RWPE2 (cell line): Measurements from ENCODE around the gene ZNF521.

Experiments used
- ATAC-seq: fragments of 200-7000 bp; cut with Tn5 transposase; 3 replicates; pipeline ENCODE4 v1.9.1; 2021; ENCODE audit warnings: low read depth
- DNase-seq: peaks from one replicate; pipeline ENCODE4 v3.0.0-alpha.2; 2020; ENCODE audit warnings: low spot score
- H3K27ac ChIP-seq: fragments of 450-650 bp; 2 replicates; pipeline ENCODE4 v1.5.1; 2017; ENCODE audit warnings: mild to moderate bottlenecking; ENCODE audit not compliant: poor library complexity, severe bottlenecking
- H3K27me3 ChIP-seq: fragments of 250-450 bp; sonication (Bioruptor Pico); 2 replicates; pipeline ENCODE4 v1.5.1; 2021; ENCODE audit warnings: mild to moderate bottlenecking, moderate library complexity; ENCODE audit not compliant: insufficient read depth, poor library complexity, severe bottlenecking
- H3K36me3 ChIP-seq: fragments of 250-450 bp; sonication (Bioruptor Pico); 2 replicates; pipeline ENCODE4 v1.5.1; 2020; ENCODE audit warnings: low read depth, mild to moderate bottlenecking, moderate library complexity
- H3K4me1 ChIP-seq: fragments of 250-450 bp; sonication (Bioruptor Pico); 2 replicates; pipeline ENCODE4 v1.5.1; 2021; ENCODE audit warnings: mild to moderate bottlenecking, moderate library complexity; ENCODE audit not compliant: insufficient read depth, poor library complexity, severe bottlenecking
- H3K4me3 ChIP-seq: fragments of 250-450 bp; sonication (Bioruptor Pico); 2 replicates; pipeline ENCODE4 v1.5.1; 2021; ENCODE audit warnings: mild to moderate bottlenecking, moderate library complexity; ENCODE audit not compliant: severe bottlenecking
- H3K9me3 ChIP-seq: fragments of 250-450 bp; sonication (Bioruptor Pico); 2 replicates; pipeline ENCODE4 v1.5.1; 2021; ENCODE audit warnings: mild to moderate bottlenecking, moderate library complexity; ENCODE audit not compliant: severe bottlenecking
- CTCF ChIP-seq: fragments of 450-650 bp; IDR thresholded peaks from one replicate; pipeline ENCODE4 v1.5.1; 2017; ENCODE audit warnings: mild to moderate bottlenecking, moderate library complexity; ENCODE audit not compliant: poor library complexity, severe bottlenecking

The ZNF521 gene

GRCh38 chr18:25349131-25349925 is 2.6 kb downstream of the ZNF521 start:
- Histone ChIP-seq H3K4me3 (no peak overlapping the region), H3K4me1 (no peaks in the 10 kb centered on the region), H3K36me3 (no peaks in the 10 kb centered on the region), H3K27ac (no peak overlapping the region), H3K9me3 (no peaks in the 10 kb centered on the region), H3K27me3 (peaks cover 90% of the 10 kb centered on the region)
- TF ChIP-seq CTCF, result no peak
- no peak for ATAC-seq
- DNase-seq, result no peak

- H3K4me1 ChIP-seq, result no peaks in the 10 kb centered on the region
- ATAC-seq, result no peak
- H3K9me3 ChIP-seq, result no peaks in the 10 kb centered on the region
- H3K4me3 ChIP-seq, result no peak overlapping the region
- no peak for TF ChIP-seq CTCF
- DNase-seq, result no peak
- H3K27me3 ChIP-seq, result peaks cover 88% of the 10 kb centered on the region
- H3K27ac ChIP-seq, result no peak overlapping the region
- H3K36me3 ChIP-seq, result no peaks in the 10 kb centered on the region
Observed at GRCh38 chr18:25348386-25349130, 3.4 kb downstream of the ZNF521 start.

DNA sequence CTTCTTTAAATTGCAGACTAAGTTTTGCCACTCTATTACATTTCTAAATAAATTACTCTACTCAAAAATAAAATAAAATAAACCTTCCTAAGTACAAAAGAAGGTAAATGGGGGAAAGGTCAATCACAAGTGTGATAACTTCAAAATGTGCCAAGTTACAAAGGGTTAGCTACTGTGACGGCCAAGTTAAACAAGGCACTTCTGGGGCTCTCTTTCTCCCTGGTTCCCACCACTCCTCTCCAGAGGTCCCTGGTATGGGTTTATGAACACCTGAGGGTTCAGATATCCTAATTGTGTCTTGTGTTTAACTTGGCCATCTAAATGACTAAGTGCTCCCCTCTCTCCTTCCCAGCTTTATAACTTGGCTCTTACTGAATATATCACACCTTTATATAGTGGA is 5.4 kb downstream of the ZNF521 start:
- H3K4me1 ChIP-seq, result no peaks in the 10 kb centered on the region
- peaks cover 85% of the 10 kb centered on the region for H3K27me3 ChIP-seq
- H3K36me3 ChIP-seq, result no peaks in the 10 kb centered on the region
- no peak overlapping the region for H3K4me3 ChIP-seq
- no peak for ATAC-seq
- no peak overlapping the region for H3K27ac ChIP-seq
- TF ChIP-seq CTCF, result no peak
- no peaks in the 10 kb centered on the region for H3K9me3 ChIP-seq
- no peak for DNase-seq

- no peaks in the 10 kb centered on the region for H3K9me3 ChIP-seq
- no peak overlapping the region for H3K4me3 ChIP-seq
- ATAC-seq (no peak), DNase-seq (no peak)
- H3K27me3 ChIP-seq, result peaks cover 82% of the 10 kb centered on the region
- H3K27ac ChIP-seq, result no peak overlapping the region
- H3K4me1 ChIP-seq, result no peaks in the 10 kb centered on the region
- no peaks in the 10 kb centered on the region for H3K36me3 ChIP-seq
- TF ChIP-seq CTCF, result no peak
Observed at GRCh38 chr18:25345081-25345866, 6.7 kb downstream of the ZNF521 start.
